ENCODE measurements around the gene NBPF8. TPM values are rescaled to one million over a fixed set of nuclear protein-coding genes. Genes with fewer than 3 reads are reported as not detected.
"Not testable (repeated sequence)": the region's sequence is repeated elsewhere in the genome, so short reads cannot be mapped to it uniquely, and the experiment has no call there.

Gene NBPF8
- total RNA-seq, 1 donor: 9.8 TPM

DNA sequence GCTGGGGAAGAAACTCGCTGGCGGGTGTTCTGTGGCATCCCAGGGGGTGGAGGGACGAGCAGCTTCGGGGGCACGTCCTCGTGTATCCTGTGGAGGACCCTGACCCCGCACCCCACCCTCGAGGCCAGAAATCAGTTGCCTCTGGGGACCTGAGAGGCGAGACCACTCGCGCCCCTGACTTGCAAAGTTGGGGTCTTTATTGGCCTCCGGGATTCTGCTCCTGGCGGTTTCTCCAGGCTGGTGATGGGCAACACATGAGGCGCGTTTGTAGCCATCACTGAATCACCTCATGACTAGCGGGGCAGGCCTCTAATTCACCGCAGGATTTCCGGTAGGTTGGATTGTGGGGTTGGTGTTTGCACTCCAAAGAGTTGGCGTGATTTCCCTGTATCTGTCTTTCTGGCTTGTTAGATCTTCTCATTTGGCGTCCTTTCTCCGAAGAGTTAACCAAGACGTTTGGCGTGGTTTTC, 692 bp downstream of the NBPF8 start:
- Histone ChIP-seq H3K4me3 (ENCODE audit: insufficient read depth, low read length) (peak overlapping the region; percentile 63), H2AFZ (ENCODE audit: low read length) (peak overlapping the region; percentile 54), H3K27ac (ENCODE audit: low read depth, low read length) (peak overlapping the region; percentile 10), H3K4me2 (ENCODE audit: insufficient read depth, low read length) (peak overlapping the region; percentile 75)
- H4K20me1 ChIP-seq (ENCODE audit: insufficient read depth, low read length); H3K27me3 ChIP-seq (ENCODE audit: insufficient read depth, low read length); H3K79me2 ChIP-seq (ENCODE audit: insufficient read depth, low read length); H3K9me3 ChIP-seq (ENCODE audit: low read depth, low read length); DNase-seq (ENCODE audit: insufficient read length, low spot score, missing footprints); H3K36me3 ChIP-seq (ENCODE audit: insufficient read depth, low read length); H3K4me1 ChIP-seq (ENCODE audit: insufficient read depth, low read length): not testable (repeated sequence)

DNA sequence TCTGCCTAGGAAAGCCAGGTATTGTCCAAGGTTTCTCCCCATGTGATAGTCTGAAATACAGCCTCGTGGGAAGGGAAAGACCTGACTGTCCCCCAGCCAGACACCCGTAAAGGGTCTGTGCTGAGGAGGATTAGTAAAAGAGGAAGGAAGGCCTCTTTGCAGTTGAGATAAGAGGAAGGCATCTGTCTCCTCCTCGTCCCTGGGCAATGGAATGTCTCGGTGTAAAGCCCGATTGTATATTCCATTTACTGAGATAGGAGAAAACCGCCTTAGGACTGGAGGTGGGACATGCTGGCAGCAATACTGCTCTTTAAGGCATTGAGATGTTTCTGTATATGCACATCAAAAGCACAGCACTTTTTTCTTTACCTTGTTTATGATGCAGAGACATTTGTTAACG, 10.2 kb downstream of the NBPF8 start:
- not testable (repeated sequence) for H2AFZ ChIP-seq (ENCODE audit: low read length); H4K20me1 ChIP-seq (ENCODE audit: insufficient read depth, low read length); H3K79me2 ChIP-seq (ENCODE audit: insufficient read depth, low read length); H3K4me1 ChIP-seq (ENCODE audit: insufficient read depth, low read length); H3K4me2 ChIP-seq (ENCODE audit: insufficient read depth, low read length); H3K4me3 ChIP-seq (ENCODE audit: insufficient read depth, low read length); H3K36me3 ChIP-seq (ENCODE audit: insufficient read depth, low read length); H3K27me3 ChIP-seq (ENCODE audit: insufficient read depth, low read length); H3K9me3 ChIP-seq (ENCODE audit: low read depth, low read length); DNase-seq (ENCODE audit: insufficient read length, low spot score, missing footprints); H3K27ac ChIP-seq (ENCODE audit: low read depth, low read length)

DNA sequence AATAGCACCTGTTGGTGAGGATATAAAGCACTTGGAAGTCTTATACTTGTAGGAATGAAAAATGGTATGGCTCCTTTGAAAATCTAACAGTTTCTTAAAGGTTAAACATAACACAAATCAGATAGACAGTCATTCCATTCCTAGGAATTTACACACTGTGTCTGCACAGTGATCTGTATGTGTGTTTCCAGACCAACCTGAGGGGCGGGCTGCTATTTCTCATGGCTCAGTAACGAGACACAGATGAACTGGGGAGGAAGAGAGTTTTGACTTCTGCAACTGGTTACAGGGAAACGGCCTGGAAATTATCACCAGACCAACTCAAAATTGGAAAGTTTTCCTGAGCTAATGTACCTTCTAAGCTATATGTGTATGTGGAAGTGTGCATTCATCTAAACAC, 16.8 kb downstream of the NBPF8 start:
- not testable (repeated sequence) for H3K27ac ChIP-seq (ENCODE audit: low read depth, low read length); H3K36me3 ChIP-seq (ENCODE audit: insufficient read depth, low read length); H3K4me3 ChIP-seq (ENCODE audit: insufficient read depth, low read length); H4K20me1 ChIP-seq (ENCODE audit: insufficient read depth, low read length); H3K4me1 ChIP-seq (ENCODE audit: insufficient read depth, low read length); H3K27me3 ChIP-seq (ENCODE audit: insufficient read depth, low read length); H3K4me2 ChIP-seq (ENCODE audit: insufficient read depth, low read length); H3K79me2 ChIP-seq (ENCODE audit: insufficient read depth, low read length); H3K9me3 ChIP-seq (ENCODE audit: low read depth, low read length); H2AFZ ChIP-seq (ENCODE audit: low read length); DNase-seq (ENCODE audit: insufficient read length, low spot score, missing footprints)

DNA sequence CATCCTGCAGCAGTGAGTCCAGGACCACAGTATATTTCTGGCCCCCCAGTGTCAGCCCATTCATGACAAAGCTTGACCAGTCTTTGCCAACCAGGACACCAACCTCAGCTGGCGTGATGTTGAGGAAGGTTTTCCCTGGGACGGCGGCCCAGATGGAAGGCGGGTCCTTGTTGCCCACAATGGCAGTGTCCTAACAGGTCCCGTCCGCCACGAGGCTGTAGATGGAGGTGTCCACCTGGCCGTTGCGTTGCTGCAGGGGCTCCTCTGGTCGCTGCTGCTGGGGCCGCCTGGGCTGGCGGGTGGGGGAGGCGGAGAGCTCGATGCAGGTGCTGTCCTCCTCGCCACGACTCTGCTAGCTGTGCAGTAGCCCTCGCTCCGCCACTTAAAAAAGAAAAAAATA, 19.0 kb downstream of the NBPF8 start:
- H3K36me3 ChIP-seq (ENCODE audit: insufficient read depth, low read length); H3K79me2 ChIP-seq (ENCODE audit: insufficient read depth, low read length); H3K4me2 ChIP-seq (ENCODE audit: insufficient read depth, low read length); H3K9me3 ChIP-seq (ENCODE audit: low read depth, low read length); DNase-seq (ENCODE audit: insufficient read length, low spot score, missing footprints); H3K4me3 ChIP-seq (ENCODE audit: insufficient read depth, low read length); H3K27me3 ChIP-seq (ENCODE audit: insufficient read depth, low read length); H2AFZ ChIP-seq (ENCODE audit: low read length); H3K4me1 ChIP-seq (ENCODE audit: insufficient read depth, low read length); H3K27ac ChIP-seq (ENCODE audit: low read depth, low read length); H4K20me1 ChIP-seq (ENCODE audit: insufficient read depth, low read length): not testable (repeated sequence)

DNA sequence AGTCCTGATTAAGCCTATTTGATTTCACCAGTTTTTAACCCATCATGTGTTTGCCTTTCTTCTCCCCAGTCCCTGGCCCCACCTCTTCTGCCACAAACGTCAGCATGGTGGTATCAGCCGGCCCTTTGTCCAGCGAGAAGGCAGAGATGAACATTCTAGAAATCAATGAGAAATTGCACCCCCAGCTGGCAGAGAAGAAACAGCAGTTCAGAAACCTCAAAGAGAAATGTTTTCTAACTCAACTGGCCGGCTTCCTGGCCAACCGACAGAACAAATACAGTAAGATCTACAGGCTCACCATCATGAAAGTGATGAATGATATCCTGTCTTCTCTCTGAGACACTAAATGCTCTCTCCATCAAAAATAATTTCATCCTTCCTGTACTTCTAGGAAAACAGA, 34.3 kb downstream of the NBPF8 start:
- H3K27ac ChIP-seq (ENCODE audit: low read depth, low read length); H3K36me3 ChIP-seq (ENCODE audit: insufficient read depth, low read length); H3K4me1 ChIP-seq (ENCODE audit: insufficient read depth, low read length); H3K27me3 ChIP-seq (ENCODE audit: insufficient read depth, low read length); DNase-seq (ENCODE audit: insufficient read length, low spot score, missing footprints); H4K20me1 ChIP-seq (ENCODE audit: insufficient read depth, low read length); H2AFZ ChIP-seq (ENCODE audit: low read length); H3K4me2 ChIP-seq (ENCODE audit: insufficient read depth, low read length); H3K79me2 ChIP-seq (ENCODE audit: insufficient read depth, low read length); H3K4me3 ChIP-seq (ENCODE audit: insufficient read depth, low read length); H3K9me3 ChIP-seq (ENCODE audit: low read depth, low read length): not testable (repeated sequence)

Other genes with a start within 250 kb of the NBPF8 start
- gene SEC22B, start 238.5 kb upstream of the NBPF8 start, total RNA-seq: 95.2 and 118 TPM in 2 replicates